Measurements from ENCODE around the gene SEPTIN14.

DNA sequence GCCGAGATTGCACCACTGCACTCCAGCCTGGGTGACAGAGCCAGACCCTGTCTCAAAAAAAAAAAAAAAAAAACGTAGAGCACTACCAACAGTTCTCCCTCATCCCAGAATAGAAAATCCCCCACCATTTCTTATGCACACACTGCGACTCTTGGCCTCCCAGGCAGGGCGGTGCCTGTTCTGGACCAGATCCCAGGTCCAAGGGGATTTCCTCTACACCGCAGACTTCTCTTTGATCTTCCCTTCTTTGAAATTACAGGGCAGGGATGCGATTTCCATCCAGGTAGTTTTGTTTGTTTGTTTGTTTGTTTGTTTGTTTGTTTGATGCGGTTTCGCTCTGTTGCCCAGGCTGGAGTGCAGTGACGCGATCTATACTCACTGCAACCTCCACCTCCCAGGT, 91.8 kb downstream of the SEPTIN14 start:
- TF ChIP-seq, protein P1, sequence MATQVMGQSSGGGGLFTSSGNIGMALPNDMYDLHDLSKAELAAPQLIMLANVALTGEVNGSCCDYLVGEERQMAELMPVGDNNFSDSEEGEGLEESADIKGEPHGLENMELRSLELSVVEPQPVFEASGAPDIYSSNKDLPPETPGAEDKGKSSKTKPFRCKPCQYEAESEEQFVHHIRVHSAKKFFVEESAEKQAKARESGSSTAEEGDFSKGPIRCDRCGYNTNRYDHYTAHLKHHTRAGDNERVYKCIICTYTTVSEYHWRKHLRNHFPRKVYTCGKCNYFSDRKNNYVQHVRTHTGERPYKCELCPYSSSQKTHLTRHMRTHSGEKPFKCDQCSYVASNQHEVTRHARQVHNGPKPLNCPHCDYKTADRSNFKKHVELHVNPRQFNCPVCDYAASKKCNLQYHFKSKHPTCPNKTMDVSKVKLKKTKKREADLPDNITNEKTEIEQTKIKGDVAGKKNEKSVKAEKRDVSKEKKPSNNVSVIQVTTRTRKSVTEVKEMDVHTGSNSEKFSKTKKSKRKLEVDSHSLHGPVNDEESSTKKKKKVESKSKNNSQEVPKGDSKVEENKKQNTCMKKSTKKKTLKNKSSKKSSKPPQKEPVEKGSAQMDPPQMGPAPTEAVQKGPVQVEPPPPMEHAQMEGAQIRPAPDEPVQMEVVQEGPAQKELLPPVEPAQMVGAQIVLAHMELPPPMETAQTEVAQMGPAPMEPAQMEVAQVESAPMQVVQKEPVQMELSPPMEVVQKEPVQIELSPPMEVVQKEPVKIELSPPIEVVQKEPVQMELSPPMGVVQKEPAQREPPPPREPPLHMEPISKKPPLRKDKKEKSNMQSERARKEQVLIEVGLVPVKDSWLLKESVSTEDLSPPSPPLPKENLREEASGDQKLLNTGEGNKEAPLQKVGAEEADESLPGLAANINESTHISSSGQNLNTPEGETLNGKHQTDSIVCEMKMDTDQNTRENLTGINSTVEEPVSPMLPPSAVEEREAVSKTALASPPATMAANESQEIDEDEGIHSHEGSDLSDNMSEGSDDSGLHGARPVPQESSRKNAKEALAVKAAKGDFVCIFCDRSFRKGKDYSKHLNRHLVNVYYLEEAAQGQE (IDR thresholded peaks at IDR 0.05; ENCODE audit: low read depth): no peak
- TF ChIP-seq CREB1 (IDR thresholded peaks at IDR 0.05; ENCODE audit: low read depth) (no peak), EP300 (IDR thresholded peaks at IDR 0.05; ENCODE audit: borderline replicate concordance) (no peak), NFIC (IDR thresholded peaks at IDR 0.05) (no peak), RAD21 (IDR thresholded peaks at IDR 0.05; ENCODE audit: low read depth) (no peak), TAF1 (IDR thresholded peaks at IDR 0.05; ENCODE audit: low read depth) (no peak), YY1 (IDR thresholded peaks at IDR 0.05; ENCODE audit: low read depth) (no peak)
- TF ChIP-seq, protein P2, sequence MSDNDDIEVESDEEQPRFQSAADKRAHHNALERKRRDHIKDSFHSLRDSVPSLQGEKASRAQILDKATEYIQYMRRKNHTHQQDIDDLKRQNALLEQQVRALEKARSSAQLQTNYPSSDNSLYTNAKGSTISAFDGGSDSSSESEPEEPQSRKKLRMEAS (IDR thresholded peaks at IDR 0.05): no peak

All from Ishikawa (cell line).